UCSD-AML1 (cell line): ENCODE measurements around the gene TSGA10IP.

Experiments
- DNase-seq: peaks from one replicate; lab custom pipeline; 2025; ENCODE audit not compliant: unreplicated experiment; lab: John Stamatoyannopoulos, UW

The TSGA10IP gene

DNA sequence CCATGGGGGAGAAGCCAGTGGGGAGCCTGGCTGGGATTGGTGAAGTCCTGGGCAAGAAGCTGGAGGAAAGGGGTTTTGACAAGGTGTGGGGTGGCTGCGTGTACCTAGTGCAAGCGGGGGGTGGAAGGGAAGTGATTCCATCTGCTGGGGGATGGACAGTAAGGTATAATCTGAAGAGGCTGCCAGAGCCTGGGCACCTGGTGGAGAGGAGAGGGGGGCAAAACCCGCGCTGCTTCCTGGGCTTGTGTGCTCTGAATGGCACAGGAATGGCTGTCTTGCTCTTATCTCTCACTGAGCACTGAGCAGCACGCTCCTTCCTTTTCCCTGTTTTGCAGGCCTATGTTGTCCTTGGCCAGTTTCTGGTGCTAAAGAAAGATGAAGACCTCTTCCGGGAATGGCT is 58.0 kb downstream of the TSGA10IP start:
- no peak for DNase-seq

DNA sequence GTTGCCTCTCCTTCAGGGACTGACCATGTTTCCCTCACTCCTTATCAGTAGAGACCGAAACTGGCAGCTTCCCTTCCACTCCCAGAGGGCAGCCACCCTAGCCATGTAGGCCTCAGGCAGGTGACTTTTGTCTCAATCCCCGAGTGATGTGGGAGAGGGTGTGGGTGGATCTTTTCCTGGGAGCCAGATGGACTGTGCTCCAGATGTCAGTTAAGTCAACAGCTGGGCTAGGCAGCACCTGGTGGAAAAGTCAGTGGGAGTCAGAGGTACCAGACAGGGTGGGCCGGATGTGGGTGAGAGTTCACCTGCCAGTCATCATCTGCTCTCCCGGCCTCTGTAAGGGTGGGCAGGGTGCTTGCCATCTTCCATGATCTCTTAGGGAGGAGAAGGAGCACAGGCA is 58.9 kb downstream of the TSGA10IP start:
- no peak for DNase-seq

DNA sequence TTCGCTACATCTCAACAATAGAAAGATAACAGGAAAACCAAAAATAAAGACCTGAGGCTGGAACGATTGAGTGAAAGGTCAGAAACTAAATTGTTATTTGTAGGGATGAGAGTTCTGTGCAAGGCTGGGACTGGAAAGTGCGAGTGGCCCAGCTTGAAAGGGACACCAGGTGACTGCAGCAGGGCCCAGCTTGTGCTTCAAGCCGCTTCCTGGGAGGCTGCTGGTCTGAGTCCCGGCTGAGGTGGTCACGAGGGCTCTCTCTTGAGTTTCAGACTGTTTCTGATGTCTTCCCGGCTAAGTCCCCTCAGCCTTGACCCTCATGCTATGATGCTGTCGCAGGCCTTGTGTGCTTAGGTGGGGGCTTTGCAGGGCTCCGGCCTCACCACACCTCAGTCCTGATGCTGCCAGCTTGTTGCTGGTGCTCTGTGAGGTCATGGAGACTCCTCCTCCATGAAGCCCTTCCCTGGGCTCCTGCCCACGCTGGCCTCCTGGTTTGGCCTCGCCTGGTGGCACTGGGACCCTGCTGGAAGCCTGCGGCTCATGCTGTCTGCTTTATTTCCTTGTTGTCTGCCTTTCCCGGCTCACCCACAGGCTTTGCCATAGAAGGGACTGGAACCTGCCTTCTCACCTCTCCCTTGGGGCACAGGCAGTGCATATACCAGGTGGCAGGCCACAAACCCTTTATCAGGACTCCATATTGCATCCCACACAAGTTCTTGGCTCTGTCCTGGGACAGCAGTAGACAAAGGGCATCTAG is 61.0 kb downstream of the TSGA10IP start:
- no peak for DNase-seq

DNA sequence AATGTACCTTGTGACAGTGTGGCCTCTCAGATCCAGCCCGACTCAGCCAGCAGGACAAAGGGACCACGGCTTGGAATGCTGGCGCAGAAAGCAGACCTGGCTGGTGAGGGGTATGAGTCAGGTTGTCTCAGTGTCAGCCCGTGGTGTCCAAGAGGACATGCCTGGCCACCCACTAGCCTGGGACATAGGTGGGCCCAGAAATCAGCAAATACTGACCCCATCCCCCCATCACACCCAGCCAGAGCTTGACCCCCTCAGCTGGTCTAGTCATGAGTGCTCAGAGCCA is 61.6 kb downstream of the TSGA10IP start:
- no peak for DNase-seq

DNA sequence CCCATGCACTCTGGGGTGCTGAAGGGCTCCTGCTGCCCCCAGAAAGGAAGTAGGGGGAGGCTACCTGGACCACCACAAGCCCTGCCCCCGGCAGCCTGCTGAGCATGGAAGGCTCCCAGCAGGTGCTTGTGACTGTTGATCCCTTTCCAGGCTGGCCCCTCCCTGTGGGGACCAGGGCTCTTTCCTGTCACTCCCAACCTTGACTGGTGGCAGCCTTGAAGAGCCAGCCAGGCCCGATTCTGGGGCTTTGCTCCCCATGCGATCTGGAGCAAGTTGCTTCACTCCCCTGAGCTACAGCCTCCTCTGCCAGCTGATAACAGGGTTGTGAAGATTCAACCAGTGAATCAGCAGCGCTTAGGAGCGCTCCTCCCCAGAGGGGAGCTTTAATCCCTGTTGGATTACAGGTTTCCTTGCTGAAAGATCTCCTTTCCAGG is 61.9 kb downstream of the TSGA10IP start:
- DNase-seq = no peak

DNA sequence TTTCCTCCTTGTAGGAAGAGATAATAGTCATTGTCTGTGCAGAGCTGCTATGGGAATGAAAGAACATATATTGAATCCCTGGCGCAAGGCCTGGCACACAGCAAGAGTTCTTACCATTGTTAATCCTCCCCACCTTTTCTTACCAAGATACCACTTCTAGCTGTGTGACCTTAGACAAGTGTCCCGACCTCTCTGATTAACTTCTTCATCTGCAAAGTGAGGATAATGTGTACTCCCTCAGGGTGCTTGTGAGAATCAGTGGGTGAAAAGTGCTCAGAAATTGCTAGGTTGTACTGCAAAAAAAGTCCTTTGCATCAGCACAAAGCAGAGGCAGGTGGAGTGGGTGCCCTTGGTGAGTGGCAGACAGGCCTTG is 62.8 kb downstream of the TSGA10IP start:
- DNase-seq = no peak

DNA sequence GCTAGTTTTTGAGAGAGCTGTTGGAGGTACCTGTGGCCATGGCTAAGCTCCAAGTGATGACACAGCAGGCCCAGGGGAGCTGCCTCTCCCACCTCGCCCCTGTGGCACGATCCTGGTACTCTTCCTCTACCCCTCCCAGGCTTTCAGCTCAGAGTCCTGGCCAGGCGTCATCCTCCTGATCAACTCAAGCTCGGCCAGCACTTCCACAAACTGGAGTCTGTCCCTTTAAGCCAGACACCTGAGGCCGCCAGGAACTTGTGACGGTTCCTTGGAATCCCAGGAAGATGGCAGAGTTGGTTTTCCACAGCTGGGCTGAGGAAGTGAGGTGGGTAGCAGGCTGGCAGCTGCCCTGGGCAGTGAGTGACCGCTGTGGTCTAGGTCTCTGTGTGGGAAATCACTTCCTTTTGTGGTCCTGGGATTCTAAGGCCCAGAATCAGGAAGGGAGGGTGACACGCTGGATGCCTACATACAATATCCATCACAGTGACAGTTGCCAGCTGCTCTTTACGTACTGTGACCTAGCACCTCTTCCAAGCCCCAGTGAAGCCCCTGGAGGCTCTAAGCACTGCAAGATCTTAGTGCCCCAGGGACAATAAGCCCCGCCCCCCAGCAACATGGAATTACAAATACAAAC is 63.3 kb downstream of the TSGA10IP start:
- DNase-seq = peak; percentile 40
